HepG2 (cell line): ENCODE data around the gene CTNND2. TPM values are rescaled to one million over a fixed set of nuclear protein-coding genes. Genes with fewer than 3 reads are reported as not detected.

Source experiments
- ATAC-seq: fragments of 200-7000 bp; cut with Tn5 transposase; 3 replicates; pipeline ENCODE4 v1.9.1; 2020; ENCODE audit warnings: mild to moderate bottlenecking, moderate library complexity
- BruUV-seq: library from RNA; stranded (reverse); fragments of 400-500 nt; replicated peaks from 2 replicates; lab custom pipeline; 2021; lab: Mats Ljungman, UMichigan
- CTCF ChIA-PET: fragments of 300-600 bp; formaldehyde crosslinking; extraction: SDS; loops from one replicate; lab custom pipeline; 2021; ENCODE audit warnings: low total read pairs, inconsistent platforms, low intra/inter-chr PET ratio; lab: Yijun Ruan, JAX
- POLR2A ChIA-PET: fragments of 350-600 bp; sonication (Branson Sonifier 250); formaldehyde crosslinking; loops from one replicate; lab custom pipeline; 2020; ENCODE audit warnings: antibody characterized with exemption, inconsistent platforms; lab: Yijun Ruan, JAX
- DNase-seq: peaks from one replicate; pipeline ENCODE4 v3.0.0-alpha.2; 2015; ENCODE audit warnings: low spot score
- FAIRE-seq: peaks from 3 replicates; lab custom pipeline; 2011; peaks lifted over from hg19 to GRCh38; lab: Jason Lieb, UNC
- H2AFZ ChIP-seq: one replicate; pipeline ENCODE4 v1.6.1; 2011; ENCODE audit warnings: low read length, inconsistent platforms
- H3K27ac ChIP-seq: fragments of 300-600 bp; 3 replicates; pipeline ENCODE4 v1.8.0; 2011; ENCODE audit warnings: mixed run types, mild to moderate bottlenecking, mixed read lengths, low read length, inconsistent platforms; ENCODE audit not compliant: insufficient read depth; ENCODE audit errors: extremely low read length
- H3K27me3 ChIP-seq, 2 experiments: fragments of 200-600 bp in 1 of 2; 2 replicates in 1 of 2; 3 replicates in 1 of 2; pipeline versions ENCODE4 v1.6.0 to v1.8.0; 2011; ENCODE audit warnings: low read length in 2 of 2, mild to moderate bottlenecking in 2 of 2, moderate library complexity in 2 of 2, inconsistent platforms in 1 of 2; ENCODE audit not compliant: insufficient read depth in 2 of 2, control insufficient read depth in 1 of 2
- H3K36me3 ChIP-seq, 2 experiments: fragments of 200-600 bp in 1 of 2; replicated peaks in 1 of 2; 2 replicates in 1 of 2; 3 replicates in 1 of 2; pipeline versions ENCODE4 v1.5.1 to v1.8.0; 2011; ENCODE audit warnings: low read length in 2 of 2, inconsistent platforms in 1 of 2; ENCODE audit not compliant: insufficient read depth in 2 of 2, control insufficient read depth in 1 of 2
- H3K4me1 ChIP-seq: 2 replicates; pipeline ENCODE4 v1.5.1; 2012; ENCODE audit warnings: low read length, inconsistent platforms; ENCODE audit not compliant: insufficient read depth
- H3K4me2 ChIP-seq: 2 replicates; pipeline ENCODE4 v1.6.0; 2011; ENCODE audit warnings: low read depth, low read length, inconsistent platforms
- H3K4me3 ChIP-seq, 3 experiments: fragments of 200-600 bp in 1 of 3; sonication (generic), shearing (Covaris generic) in 1 of 3; replicated peaks in 1 of 3; 2 replicates each; pipeline ENCODE4 v1.5.1; 2011 to 2016; ENCODE audit warnings: low read length in 3 of 3, inconsistent platforms in 2 of 3, low read depth in 2 of 3, mild to moderate bottlenecking in 2 of 3, control low read depth in 1 of 3, mixed read lengths in 1 of 3; ENCODE audit not compliant: insufficient read depth in 1 of 3
- H3K79me2 ChIP-seq: one replicate; pipeline ENCODE4 v1.6.1; 2011; ENCODE audit warnings: low read length, inconsistent platforms; ENCODE audit not compliant: insufficient read depth
- H3K9ac ChIP-seq: 2 replicates; pipeline ENCODE4 v1.6.0; 2011; ENCODE audit warnings: mild to moderate bottlenecking, low read depth, low read length, inconsistent platforms; ENCODE audit not compliant: insufficient read depth
- H3K9me3 ChIP-seq: 2 replicates; pipeline ENCODE4 v1.5.1; 2012; ENCODE audit warnings: mild to moderate bottlenecking, low read length
- H4K20me1 ChIP-seq: 2 replicates; pipeline ENCODE4 v1.6.0; 2011; ENCODE audit warnings: inconsistent platforms, mild to moderate bottlenecking, low read length, moderate library complexity; ENCODE audit not compliant: insufficient read depth
- HNRNPH1 ChIP-seq: fragments of 200-400 bp; formaldehyde crosslinking; optimal IDR thresholded peaks from 2 replicates; pipeline ENCODE3; 2017; ENCODE audit warnings: mild to moderate bottlenecking, low read depth, low read length
- MAFK ChIP-seq, 2 experiments: IDR thresholded peaks in 1 of 2; conservative IDR thresholded peaks in 1 of 2; 2 replicates each; pipeline ENCODE4 v1.6.1; 2011; ENCODE audit warnings: improper control_type of control experiment in 2 of 2, low read length in 2 of 2
- MTA1 ChIP-seq: sonication (generic); formaldehyde crosslinking; IDR thresholded peaks from 2 replicates; pipeline ENCODE4 v1.4.0; 2020; ENCODE audit warnings: missing genetic modification reagents, mild to moderate bottlenecking, borderline replicate concordance
- NCOA1 ChIP-seq: sonication (generic); formaldehyde crosslinking; IDR thresholded peaks from 2 replicates; pipeline ENCODE4 v1.9.0; 2021; ENCODE audit warnings: missing genetic modification reagents
- PHF5A ChIP-seq: IDR thresholded peaks from one replicate; pipeline ENCODE4 v1.6.1; 2018; ENCODE audit warnings: low read depth, missing genetic modification reagents; ENCODE audit not compliant: unreplicated experiment
- SIX1 ChIP-seq: sonication (generic); formaldehyde crosslinking; IDR thresholded peaks from 2 replicates; pipeline ENCODE4 v1.4.0; 2020; ENCODE audit warnings: missing genetic modification reagents, borderline replicate concordance
- TBX2 ChIP-seq: sonication (generic); formaldehyde crosslinking; IDR thresholded peaks from 2 replicates; pipeline ENCODE4 v1.5.0; 2020; ENCODE audit warnings: missing genetic modification reagents, mild to moderate bottlenecking, borderline replicate concordance
- TSC22D2 ChIP-seq: sonication (generic); formaldehyde crosslinking; IDR thresholded peaks from 2 replicates; pipeline ENCODE4 v1.5.1; 2020; ENCODE audit warnings: missing genetic modification reagents, mild to moderate bottlenecking, borderline replicate concordance
- ZNF557 ChIP-seq: sonication (generic); formaldehyde crosslinking; IDR thresholded peaks from 2 replicates; pipeline ENCODE4 v1.4.0; 2020; ENCODE audit warnings: missing genetic modification reagents
- ZSCAN21 ChIP-seq: sonication (generic); formaldehyde crosslinking; IDR thresholded peaks from 2 replicates; pipeline ENCODE4 v1.8.0; 2022; ENCODE audit warnings: mild to moderate bottlenecking, missing genetic modification reagents, moderate library complexity, borderline replicate concordance
- WGBS: methylation state at CpG from one replicate; pipeline ENCODE4 v1.1.6; 2017; ENCODE audit warnings: low lambda C conversion rate; 5-methylcytosine and 5-hydroxymethylcytosine counted together
- in situ Hi-C: cut with HindIII; loops from 2 replicates; pipeline ENCODE4 v1.10.0; 2017; ENCODE audit warnings: low pct_unique_long_range_greater_than_20kb; ENCODE audit not compliant: extremely low pct_ligation_motif_present
- intact Hi-C: fragments of 100-400 bp; cut with micrococcal nuclease; formaldehyde crosslinking; loops from one replicate; pipeline ENCODE4 v1.10.0; 2022; ENCODE audit not compliant: unreplicated experiment
- polyA plus RNA-seq, 8 experiments: library from polyadenylated mRNA; depleted of rRNA in 3 of 8; stranded (reverse) in 7 of 8; unstranded in 1 of 8; fragments of >200 nt; fragmentation: Illumina TruSeq in 4 of 8; extraction: Trizol in 4 of 8; gene quantifications; 2 replicates each; pipeline versions ENCODE4 v1.2.1 to v1.2.3, GENCODE V29; 2011 to 2016; ENCODE audit warnings: low read depth in 4 of 8, missing spikeins in 1 of 8, mixed read lengths in 1 of 8; ENCODE audit not compliant: insufficient read depth in 1 of 8
- total RNA-seq, 5 experiments: library from RNA; depleted of rRNA; stranded (reverse); fragments of >200 nt; fragmentation: Illumina TruSeq; extraction: Trizol; gene quantifications; 2 replicates each; pipeline ENCODE4 v1.2.3, GENCODE V29; 2016; ENCODE audit warnings: low read depth in 1 of 5
- TF ChIP-seq, protein P1 (sequence below): sonication (generic); formaldehyde crosslinking; conservative IDR thresholded peaks from 2 replicates; pipeline ENCODE4 v1.4.0; 2020; ENCODE audit warnings: mild to moderate bottlenecking, missing genetic modification reagents, moderate library complexity

The CTNND2 gene
- total and polyA plus RNA-seq, 2 of the 13 experiments (the other 11 are each of a cell fraction or from before 2014, with no cell fraction given), result not detected

GRCh38 chr5:10974850-10975249 lies 929.4 kb downstream of the CTNND2 start (continued):
- peak; percentile 45 to 82; a peak in 3 of 4 replicates for TF ChIP-seq MAFK (conservative IDR thresholded peaks at IDR 0.05 in 1 of 2, IDR thresholded peaks at IDR 0.05 in 1 of 2; ENCODE audit: low read length in 2 of 2)
- peak; percentile 32; the same call in 1 of the 2 replicates for TF ChIP-seq TBX2 (CRISPR knock-in tag)
- TF ChIP-seq, protein P1, sequence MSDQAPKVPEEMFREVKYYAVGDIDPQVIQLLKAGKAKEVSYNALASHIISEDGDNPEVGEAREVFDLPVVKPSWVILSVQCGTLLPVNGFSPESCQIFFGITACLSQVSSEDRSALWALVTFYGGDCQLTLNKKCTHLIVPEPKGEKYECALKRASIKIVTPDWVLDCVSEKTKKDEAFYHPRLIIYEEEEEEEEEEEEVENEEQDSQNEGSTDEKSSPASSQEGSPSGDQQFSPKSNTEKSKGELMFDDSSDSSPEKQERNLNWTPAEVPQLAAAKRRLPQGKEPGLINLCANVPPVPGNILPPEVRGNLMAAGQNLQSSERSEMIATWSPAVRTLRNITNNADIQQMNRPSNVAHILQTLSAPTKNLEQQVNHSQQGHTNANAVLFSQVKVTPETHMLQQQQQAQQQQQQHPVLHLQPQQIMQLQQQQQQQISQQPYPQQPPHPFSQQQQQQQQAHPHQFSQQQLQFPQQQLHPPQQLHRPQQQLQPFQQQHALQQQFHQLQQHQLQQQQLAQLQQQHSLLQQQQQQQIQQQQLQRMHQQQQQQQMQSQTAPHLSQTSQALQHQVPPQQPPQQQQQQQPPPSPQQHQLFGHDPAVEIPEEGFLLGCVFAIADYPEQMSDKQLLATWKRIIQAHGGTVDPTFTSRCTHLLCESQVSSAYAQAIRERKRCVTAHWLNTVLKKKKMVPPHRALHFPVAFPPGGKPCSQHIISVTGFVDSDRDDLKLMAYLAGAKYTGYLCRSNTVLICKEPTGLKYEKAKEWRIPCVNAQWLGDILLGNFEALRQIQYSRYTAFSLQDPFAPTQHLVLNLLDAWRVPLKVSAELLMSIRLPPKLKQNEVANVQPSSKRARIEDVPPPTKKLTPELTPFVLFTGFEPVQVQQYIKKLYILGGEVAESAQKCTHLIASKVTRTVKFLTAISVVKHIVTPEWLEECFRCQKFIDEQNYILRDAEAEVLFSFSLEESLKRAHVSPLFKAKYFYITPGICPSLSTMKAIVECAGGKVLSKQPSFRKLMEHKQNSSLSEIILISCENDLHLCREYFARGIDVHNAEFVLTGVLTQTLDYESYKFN (CRISPR knock-in tag), result 0 out of 2 replicates have a peak, but pooled peaks have one; percentile 32
- TF ChIP-seq, all 625 proteins: peak for 26

DNA sequence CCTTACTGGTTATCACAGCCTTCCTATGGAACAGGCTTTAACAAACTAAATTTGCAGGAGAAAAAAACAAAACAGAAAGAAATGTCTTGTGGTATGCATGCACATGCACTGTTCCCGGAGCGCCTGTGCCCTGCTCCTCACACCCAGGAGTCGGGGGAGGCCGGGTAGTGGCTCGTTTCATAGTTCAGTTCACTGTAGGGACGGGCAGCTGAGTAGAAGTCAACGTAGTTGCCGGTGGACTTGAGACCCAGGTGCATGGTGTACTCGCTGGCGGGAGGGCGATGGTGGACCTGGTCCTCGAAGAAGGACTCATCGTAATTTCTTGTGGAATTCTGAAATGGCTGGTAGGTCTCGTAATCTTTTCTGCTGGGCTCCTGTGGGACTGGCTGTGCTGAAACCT lies 930.9 kb downstream of the CTNND2 start:
- TF ChIP-seq PHF5A (CRISPR knock-in tag) (no peak), TSC22D2 (CRISPR knock-in tag) (no peak), ZSCAN21 (no peak), ZNF557 (CRISPR knock-in tag) (no peak), SIX1 (CRISPR knock-in tag) (no peak), MTA1 (no peak), NCOA1 (CRISPR knock-in tag) (no peak), HNRNPH1 (no peak)
- no peak overlapping the region for H3K27ac ChIP-seq
- ChIA-PET CTCF (no interaction called here), POLR2A (no interaction called here)
- DNase-seq (no peak), FAIRE-seq (no peak), ATAC-seq (no peak)
- H2AFZ ChIP-seq, result no peak overlapping the region
- no peak overlapping the region for H3K4me3 ChIP-seq
- H3K4me2 ChIP-seq, result no peak overlapping the region
- no peak overlapping the region for H3K9ac ChIP-seq
- no peaks in the 10 kb centered on the region for H3K9me3 ChIP-seq
- H3K79me2 ChIP-seq, result no peaks in the 10 kb centered on the region
- H3K4me1 ChIP-seq, result peaks cover 24% of the 10 kb centered on the region
- intact Hi-C loops, result no loop called here
- no peaks in the 10 kb centered on the region for H3K36me3 ChIP-seq
- 64% methylated on average over 14 of the region's 14 CpGs for WGBS
- in situ Hi-C loops, result no loop called here
- peaks cover 0 to 5% of the 10 kb centered on the region in 2 experiments; a peak in 1 of 5 replicates for H3K27me3 ChIP-seq
- H4K20me1 ChIP-seq, result no peaks in the 10 kb centered on the region
- no TSS peak for BruUV-seq
